Mammary epithelial cell (primary cell): ENCODE results near the gene WNT2B.

Experiments used
- EZH2 ChIP-seq: IDR thresholded peaks from 2 replicates; pipeline ENCODE4 v1.6.1; 2012; ENCODE audit warnings: low read length, inconsistent platforms, borderline replicate concordance
- TF ChIP-seq, protein P1 (sequence below), 2 donors: IDR thresholded peaks in 1 of 2; conservative IDR thresholded peaks in 1 of 2; 2 replicates each; pipeline ENCODE4 v1.5.1; 2011 to 2012; ENCODE audit warnings: inconsistent platforms in 2 of 2, low read length in 2 of 2, mild to moderate bottlenecking in 2 of 2, control low read depth in 1 of 2, low read depth in 1 of 2; ENCODE audit not compliant: insufficient read depth in 1 of 2; ENCODE audit errors: extremely low read depth in 1 of 2

DNA sequence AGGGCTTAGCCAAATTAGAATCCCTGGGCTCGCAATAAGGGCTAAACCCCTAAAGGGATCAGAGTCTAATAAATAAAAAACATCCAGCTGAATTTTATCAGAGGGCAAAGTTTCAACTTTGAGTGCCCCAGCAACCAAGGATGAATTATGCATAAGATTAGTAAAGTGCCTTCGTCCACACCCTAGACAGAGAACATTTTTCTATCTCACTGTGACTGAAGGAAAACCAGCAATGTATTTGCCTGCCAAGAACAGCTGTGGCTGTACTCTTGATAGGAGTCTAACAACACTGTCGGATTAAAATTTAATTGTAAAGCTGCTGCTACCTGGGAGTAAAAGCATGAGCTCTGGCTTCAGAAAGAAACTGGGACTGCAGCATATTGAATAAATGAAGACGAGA is 23.3 kb downstream of the WNT2B start:
- TF ChIP-seq, protein P1, sequence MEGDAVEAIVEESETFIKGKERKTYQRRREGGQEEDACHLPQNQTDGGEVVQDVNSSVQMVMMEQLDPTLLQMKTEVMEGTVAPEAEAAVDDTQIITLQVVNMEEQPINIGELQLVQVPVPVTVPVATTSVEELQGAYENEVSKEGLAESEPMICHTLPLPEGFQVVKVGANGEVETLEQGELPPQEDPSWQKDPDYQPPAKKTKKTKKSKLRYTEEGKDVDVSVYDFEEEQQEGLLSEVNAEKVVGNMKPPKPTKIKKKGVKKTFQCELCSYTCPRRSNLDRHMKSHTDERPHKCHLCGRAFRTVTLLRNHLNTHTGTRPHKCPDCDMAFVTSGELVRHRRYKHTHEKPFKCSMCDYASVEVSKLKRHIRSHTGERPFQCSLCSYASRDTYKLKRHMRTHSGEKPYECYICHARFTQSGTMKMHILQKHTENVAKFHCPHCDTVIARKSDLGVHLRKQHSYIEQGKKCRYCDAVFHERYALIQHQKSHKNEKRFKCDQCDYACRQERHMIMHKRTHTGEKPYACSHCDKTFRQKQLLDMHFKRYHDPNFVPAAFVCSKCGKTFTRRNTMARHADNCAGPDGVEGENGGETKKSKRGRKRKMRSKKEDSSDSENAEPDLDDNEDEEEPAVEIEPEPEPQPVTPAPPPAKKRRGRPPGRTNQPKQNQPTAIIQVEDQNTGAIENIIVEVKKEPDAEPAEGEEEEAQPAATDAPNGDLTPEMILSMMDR (conservative IDR thresholded peaks at IDR 0.05 in 1 of 2, IDR thresholded peaks at IDR 0.05 in 1 of 2; ENCODE audit: extremely low read depth in 1 of 2, insufficient read depth in 1 of 2, low read depth in 1 of 2, low read length in 2 of 2): no peak
- no peak for TF ChIP-seq EZH2
